Stimulated activated CD4-positive, alpha-beta T cell treated with anti-CD3 and anti-CD28 coated beads, Interleukin-12 subunit alpha, Interleukin-12 subunit beta, amount 100 ng/mL, for 24 hours (primary cell): Measurements from ENCODE around the gene MYBPH.

Experiments
- DNase-seq, 2 experiments: peaks; one replicate each; pipeline ENCODE4 v3.0.0-alpha.2; 2020; ENCODE audit warnings: low read depth in 2 of 2

MYBPH gene

GRCh38 chr1:203166192-203166940, 9.3 kb downstream of the MYBPH start:
- DNase-seq: no peak

- DNase-seq: no peak
Measured at GRCh38 chr1:203165800-203166161, 9.8 kb downstream of the MYBPH start.

- no peak for DNase-seq
Measured at GRCh38 chr1:203165101-203165799, 10.4 kb downstream of the MYBPH start.

- DNase-seq: no peak
Measured at GRCh38 chr1:203163891-203164635, 11.6 kb downstream of the MYBPH start.

- no peak for DNase-seq
Measured at GRCh38 chr1:203162403-203162802, 13.2 kb downstream of the MYBPH start.

GRCh38 chr1:203161703-203162102, 13.9 kb downstream of the MYBPH start:
- DNase-seq: no peak

GRCh38 chr1:203161175-203161574, 14.5 kb downstream of the MYBPH start:
- no peak for DNase-seq

GRCh38 chr1:203159844-203160243, 15.8 kb downstream of the MYBPH start:
- DNase-seq: no peak

GRCh38 chr1:203158960-203159665, 16.5 kb downstream of the MYBPH start:
- no peak for DNase-seq

GRCh38 chr1:203158423-203158822, 17.2 kb downstream of the MYBPH start:
- no peak for DNase-seq

GRCh38 chr1:203156280-203156679, 19.3 kb downstream of the MYBPH start:
- DNase-seq: no peak

- no peak for DNase-seq
Measured at GRCh38 chr1:203153989-203154821, 21.4 kb downstream of the MYBPH start.

GRCh38 chr1:203153051-203153988, 22.3 kb downstream of the MYBPH start:
- no peak for DNase-seq

GRCh38 chr1:203152158-203153034, 23.2 kb downstream of the MYBPH start:
- DNase-seq: no peak

GRCh38 chr1:203151362-203152157, 24.1 kb downstream of the MYBPH start:
- DNase-seq: no peak

- no peak for DNase-seq
Measured at GRCh38 chr1:203150511-203151297, 24.9 kb downstream of the MYBPH start.

- no peak for DNase-seq
Measured at GRCh38 chr1:203149188-203149840, 26.3 kb downstream of the MYBPH start.
